Subcutaneous adipose tissue (tissue), 4 donors: Measurements from ENCODE around the gene RNF217. TPM values are rescaled to one million over a fixed set of nuclear protein-coding genes. Genes with fewer than 3 reads are reported as not detected.

ENCODE experiments used
- total RNA-seq, 4 donors: library from RNA; depleted of rRNA; stranded (reverse); fragments of >200 nt; gene quantifications; one replicate each; pipeline ENCODE4 v1.1.0, GENCODE V29; 2016
- TF ChIP-seq, protein P1 (sequence below): fragments of 450-650 bp; IDR thresholded peaks from one replicate; pipeline ENCODE4 v1.5.1; 2016; ENCODE audit warnings: low read depth, mild to moderate bottlenecking, control low read depth, antibody characterized with exemption, moderate library complexity

The RNF217 gene
- total RNA-seq, 4 donors from 2014 or later, result 41.8 to 69.5 (median 47.2) TPM

DNA sequence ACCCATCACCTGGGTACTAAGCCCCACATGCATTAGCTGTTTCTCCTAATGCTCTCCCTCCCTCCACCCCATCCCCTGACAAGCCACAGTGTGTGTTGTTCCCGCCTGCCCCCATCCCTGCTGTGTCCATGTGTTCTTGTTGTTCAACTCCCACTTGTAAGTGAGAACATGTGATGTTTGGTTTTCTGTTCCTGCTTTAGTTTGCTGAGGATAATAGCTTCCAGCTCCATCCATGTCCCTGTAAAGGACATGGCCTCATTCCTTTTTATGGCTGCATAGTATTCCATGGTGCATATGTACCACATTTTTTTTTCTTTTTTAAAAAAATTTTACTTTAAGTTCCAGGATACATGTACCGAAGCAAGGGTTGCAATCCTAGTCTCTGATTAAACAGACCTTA is 76.7 kb downstream of the RNF217 start:
- TF ChIP-seq, protein P1, sequence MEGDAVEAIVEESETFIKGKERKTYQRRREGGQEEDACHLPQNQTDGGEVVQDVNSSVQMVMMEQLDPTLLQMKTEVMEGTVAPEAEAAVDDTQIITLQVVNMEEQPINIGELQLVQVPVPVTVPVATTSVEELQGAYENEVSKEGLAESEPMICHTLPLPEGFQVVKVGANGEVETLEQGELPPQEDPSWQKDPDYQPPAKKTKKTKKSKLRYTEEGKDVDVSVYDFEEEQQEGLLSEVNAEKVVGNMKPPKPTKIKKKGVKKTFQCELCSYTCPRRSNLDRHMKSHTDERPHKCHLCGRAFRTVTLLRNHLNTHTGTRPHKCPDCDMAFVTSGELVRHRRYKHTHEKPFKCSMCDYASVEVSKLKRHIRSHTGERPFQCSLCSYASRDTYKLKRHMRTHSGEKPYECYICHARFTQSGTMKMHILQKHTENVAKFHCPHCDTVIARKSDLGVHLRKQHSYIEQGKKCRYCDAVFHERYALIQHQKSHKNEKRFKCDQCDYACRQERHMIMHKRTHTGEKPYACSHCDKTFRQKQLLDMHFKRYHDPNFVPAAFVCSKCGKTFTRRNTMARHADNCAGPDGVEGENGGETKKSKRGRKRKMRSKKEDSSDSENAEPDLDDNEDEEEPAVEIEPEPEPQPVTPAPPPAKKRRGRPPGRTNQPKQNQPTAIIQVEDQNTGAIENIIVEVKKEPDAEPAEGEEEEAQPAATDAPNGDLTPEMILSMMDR, result no peak

DNA sequence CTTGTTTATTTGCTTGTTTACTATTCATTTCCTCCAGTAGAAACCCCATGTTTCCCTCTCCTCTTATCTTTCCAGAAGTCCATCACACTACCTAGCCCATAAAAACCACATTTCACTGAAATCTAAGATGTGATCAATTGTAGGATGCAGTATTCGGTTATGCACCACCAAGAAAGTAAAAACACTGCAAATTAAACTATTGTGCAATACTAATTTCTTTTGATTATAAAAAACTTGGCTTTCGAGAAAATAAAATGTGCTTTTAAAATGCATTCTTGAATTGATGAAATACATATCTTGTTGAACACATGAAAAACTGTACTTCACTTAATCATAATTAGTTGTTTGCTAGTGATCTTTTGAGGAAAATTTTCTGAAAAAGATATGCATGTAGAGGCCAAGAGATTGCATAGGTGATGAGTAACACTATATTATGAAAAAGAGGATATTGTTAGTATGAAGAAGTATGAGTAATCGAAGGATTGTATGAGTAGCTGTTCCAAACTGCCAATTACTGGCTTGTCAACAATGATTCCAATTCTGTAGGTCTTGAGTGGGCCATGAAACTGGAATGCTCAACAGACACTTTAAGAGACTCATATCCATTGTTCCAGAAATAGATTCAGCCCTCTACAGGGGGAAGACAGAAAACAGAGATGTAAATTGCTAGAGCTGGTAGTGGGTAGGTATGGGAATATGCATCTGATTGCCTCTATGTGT is 79.7 kb downstream of the RNF217 start:
- TF ChIP-seq, protein P1, result no peak

DNA sequence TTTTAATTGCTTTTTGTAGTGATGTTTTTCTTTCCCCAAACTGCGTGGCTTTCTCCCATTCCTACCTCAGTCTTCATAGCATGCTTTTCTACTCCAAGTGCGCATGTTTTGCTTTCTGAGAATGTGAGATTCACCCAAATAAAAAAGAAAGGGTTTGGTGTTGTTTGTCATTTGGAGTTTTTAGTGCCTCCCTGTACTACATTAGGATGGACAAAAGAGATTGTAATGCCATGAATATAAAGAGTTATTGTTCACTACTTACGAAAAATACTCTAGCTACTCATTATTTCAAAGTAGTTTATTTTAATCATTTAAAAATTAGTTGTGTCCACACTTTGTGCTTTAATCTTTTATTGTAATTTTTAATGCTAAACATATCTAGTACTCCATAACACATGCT is 81.8 kb downstream of the RNF217 start:
- TF ChIP-seq, protein P1, result no peak

DNA sequence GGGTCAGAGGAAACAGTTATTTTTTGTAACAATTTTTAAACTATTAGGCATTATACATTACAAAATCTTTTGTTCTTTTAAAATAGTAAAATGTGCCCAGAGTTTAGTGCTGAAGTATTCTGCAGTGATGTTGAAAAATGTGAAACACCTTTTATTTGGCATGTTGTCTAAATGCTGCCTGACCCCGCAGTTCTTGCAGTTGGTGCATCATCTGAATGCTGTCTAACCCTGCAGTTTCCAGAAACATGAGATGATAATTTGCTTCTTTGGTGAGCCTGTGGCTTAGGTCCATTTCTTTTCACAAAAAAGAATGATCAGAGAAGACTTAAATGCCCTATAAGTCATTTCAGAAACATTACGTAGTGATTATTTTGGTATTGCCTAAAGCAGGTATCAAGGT is 82.4 kb downstream of the RNF217 start:
- TF ChIP-seq, protein P1, result no peak

DNA sequence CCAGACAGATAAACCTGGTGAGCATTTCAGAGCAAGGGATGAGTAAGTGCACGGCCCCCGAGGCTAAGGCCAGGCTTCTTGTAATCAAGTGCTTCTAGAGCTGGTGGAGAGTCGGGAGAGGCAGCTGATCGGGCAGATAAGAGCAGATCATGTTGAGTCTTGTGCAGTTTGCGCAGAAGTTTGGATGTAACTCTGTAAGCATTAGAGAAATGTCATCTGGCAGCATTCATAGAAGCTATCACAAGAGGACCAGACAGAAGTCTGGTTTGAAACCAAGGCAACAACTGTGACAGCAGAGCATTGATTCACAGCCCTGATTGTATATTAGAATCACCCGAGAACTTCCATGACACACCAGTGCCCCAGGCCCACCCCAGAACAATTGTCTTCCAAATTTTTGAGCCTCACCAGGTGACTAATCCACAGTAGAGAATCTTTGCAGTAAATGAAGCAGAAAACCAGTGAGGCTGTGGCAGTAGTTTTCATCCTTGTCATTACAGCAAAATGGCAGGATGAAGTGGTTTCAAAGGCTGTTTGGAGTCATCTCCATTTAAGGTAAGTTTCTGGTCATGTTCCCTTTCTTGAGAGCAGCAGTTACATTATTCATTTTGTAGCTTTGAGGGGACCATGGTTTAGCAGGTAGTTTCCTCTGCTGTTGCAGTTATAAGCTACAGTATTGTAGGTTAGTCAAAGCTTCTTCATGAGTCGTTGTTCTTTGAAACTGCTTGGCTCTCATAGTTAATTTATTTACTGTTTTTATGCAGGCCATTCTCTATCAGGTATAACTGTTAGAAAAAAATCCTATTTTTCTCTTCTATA is 84.1 kb downstream of the RNF217 start:
- TF ChIP-seq, protein P1, result no peak

DNA sequence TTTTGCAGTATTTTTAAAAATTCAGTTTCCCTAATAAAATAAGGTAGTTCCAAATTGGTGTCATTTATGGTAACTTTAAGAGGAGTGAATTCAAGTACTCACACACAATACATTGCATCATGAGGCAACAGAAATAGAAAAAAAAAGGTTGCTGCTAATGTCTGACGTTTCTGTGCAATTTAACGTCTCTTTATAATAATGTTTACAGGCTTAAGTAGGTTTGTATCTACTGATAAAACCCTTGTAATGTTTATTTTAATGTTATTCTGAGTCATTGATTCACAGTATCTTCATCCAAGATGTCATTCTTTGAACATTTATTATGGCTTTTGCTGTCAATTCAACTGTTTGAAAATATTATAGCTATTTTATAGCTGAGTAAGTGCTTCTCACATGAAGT is 86.0 kb downstream of the RNF217 start:
- TF ChIP-seq, protein P1, result no peak

DNA sequence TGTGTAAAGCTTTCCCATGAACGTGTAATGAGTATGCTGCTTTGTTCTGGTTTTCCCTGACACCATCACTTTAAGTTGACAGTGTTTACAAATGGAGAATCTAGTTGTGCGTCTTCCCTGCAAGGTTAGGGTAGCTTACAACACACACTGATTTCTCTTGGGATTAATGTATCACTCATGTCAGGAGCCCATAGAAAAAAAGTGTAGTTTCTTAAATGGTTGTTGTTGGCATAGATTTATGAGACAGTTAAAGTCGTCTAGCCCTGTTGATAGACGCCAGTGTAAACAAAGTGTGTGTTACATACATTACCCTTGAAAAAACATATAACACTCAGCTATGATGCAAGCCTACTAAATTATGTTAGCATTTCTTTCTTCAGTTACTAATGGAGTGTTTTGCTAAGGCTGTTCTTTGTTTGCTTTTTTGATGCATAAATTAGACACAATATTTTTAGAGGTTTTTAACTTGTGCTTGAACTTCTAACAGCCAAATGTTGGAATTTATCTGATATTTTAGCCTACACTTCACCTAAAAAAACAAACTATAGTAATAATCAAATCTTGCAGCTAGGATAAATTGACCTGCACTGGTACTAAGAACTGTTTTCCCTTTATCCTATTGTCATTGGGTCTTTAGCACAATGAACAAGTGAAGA is 88.6 kb downstream of the RNF217 start:
- TF ChIP-seq, protein P1, result no peak
